Astrocyte (in vitro differentiated cells and primary cell): ENCODE results near the gene EVC. TPM values are rescaled to one million over a fixed set of nuclear protein-coding genes. Genes with fewer than 3 reads are reported as not detected.

Experiments
- DNase-seq: peaks from one replicate; pipeline ENCODE4 v3.0.0-alpha.2; 2010; ENCODE audit warnings: low read depth
- FAIRE-seq: peaks from 2 replicates; lab custom pipeline; 2011; peaks lifted over from hg19 to GRCh38; lab: Jason Lieb, UNC
- H2AFZ ChIP-seq: 2 replicates; pipeline ENCODE4 v1.6.0; 2012; ENCODE audit warnings: low read depth, low read length, inconsistent platforms
- H3K27ac ChIP-seq: 2 replicates; pipeline ENCODE4 v1.5.1; 2011; ENCODE audit warnings: low read depth, low read length, inconsistent platforms
- H3K27me3 ChIP-seq: 2 replicates; pipeline ENCODE4 v1.6.0; 2011; ENCODE audit warnings: low read length, inconsistent platforms; ENCODE audit not compliant: insufficient read depth
- H3K36me3 ChIP-seq: 2 replicates; pipeline ENCODE4 v1.5.1; 2011; ENCODE audit warnings: low read length, inconsistent platforms; ENCODE audit not compliant: insufficient read depth
- H3K4me1 ChIP-seq: 2 replicates; pipeline ENCODE4 v1.5.1; 2011; ENCODE audit warnings: low read length, inconsistent platforms; ENCODE audit not compliant: insufficient read depth
- H3K4me2 ChIP-seq: 2 replicates; pipeline ENCODE4 v1.6.0; 2012; ENCODE audit warnings: low read length, inconsistent platforms
- H3K4me3 ChIP-seq: 2 replicates; pipeline ENCODE4 v1.5.1; 2011; ENCODE audit warnings: low read depth, mild to moderate bottlenecking, low read length, inconsistent platforms; ENCODE audit not compliant: insufficient read depth
- H3K79me2 ChIP-seq: 2 replicates; pipeline ENCODE4 v1.6.0; 2012; ENCODE audit warnings: mild to moderate bottlenecking, low read length, inconsistent platforms; ENCODE audit not compliant: insufficient read depth
- H3K9ac ChIP-seq: 2 replicates; pipeline ENCODE4 v1.6.0; 2012; ENCODE audit warnings: mild to moderate bottlenecking, low read length, inconsistent platforms
- H3K9me3 ChIP-seq: 2 replicates; pipeline ENCODE4 v1.5.1; 2012; ENCODE audit warnings: low read depth, mild to moderate bottlenecking, low read length, inconsistent platforms; ENCODE audit not compliant: insufficient read depth
- H4K20me1 ChIP-seq: 2 replicates; pipeline ENCODE4 v1.6.0; 2012; ENCODE audit warnings: low read length, inconsistent platforms; ENCODE audit not compliant: insufficient read depth
- H3K27ac Mint-ChIP-seq: one replicate; pipeline ENCODE4 v1.8.0; 2021; ENCODE audit warnings: mild to moderate bottlenecking, mixed read lengths; ENCODE audit not compliant: unreplicated experiment
- H3K27me3 Mint-ChIP-seq: one replicate; pipeline ENCODE4 v1.8.0; 2021; ENCODE audit warnings: low read depth, mixed read lengths; ENCODE audit not compliant: unreplicated experiment
- H3K36me3 Mint-ChIP-seq: one replicate; pipeline ENCODE4 v1.8.0; 2021; ENCODE audit warnings: low read depth, mixed read lengths; ENCODE audit not compliant: unreplicated experiment
- H3K4me1 Mint-ChIP-seq: one replicate; pipeline ENCODE4 v1.8.0; 2021; ENCODE audit warnings: low read depth, mixed read lengths; ENCODE audit not compliant: unreplicated experiment
- H3K4me3 Mint-ChIP-seq: one replicate; pipeline ENCODE4 v1.8.0; 2021; ENCODE audit warnings: mild to moderate bottlenecking, moderate library complexity, mixed read lengths; ENCODE audit not compliant: unreplicated experiment
- H3K9me3 Mint-ChIP-seq: one replicate; pipeline ENCODE4 v1.8.0; 2021; ENCODE audit warnings: mild to moderate bottlenecking, mixed read lengths; ENCODE audit not compliant: unreplicated experiment
- CTCF ChIP-seq: IDR thresholded peaks from 2 replicates; pipeline ENCODE4 v1.5.1; 2011; ENCODE audit warnings: low read depth, mild to moderate bottlenecking, inconsistent platforms, low read length, moderate library complexity; ENCODE audit not compliant: insufficient read depth
- EZH2 ChIP-seq: IDR thresholded peaks from 2 replicates; pipeline ENCODE4 v1.6.1; 2012; ENCODE audit warnings: mild to moderate bottlenecking, low read length, inconsistent platforms; ENCODE audit not compliant: insufficient read depth
- total RNA-seq: library from RNA; stranded (reverse); gene quantifications from 2 replicates; pipeline ENCODE4 v1.2.1, GENCODE V29; 2021

The EVC gene
- total RNA-seq, 1 donor from 2014 or later: 23.9 TPM

- H3K4me1 ChIP-seq: peaks cover 69% of the 10 kb centered on the region
- peaks cover 32% of the 10 kb centered on the region for H3K36me3 ChIP-seq
- Mint-ChIP-seq H3K9me3 (no peaks in the 10 kb centered on the region), H3K27me3 (no peaks in the 10 kb centered on the region), H3K4me3 (no peak overlapping the region), H3K4me1 (peaks cover 49% of the 10 kb centered on the region), H3K36me3 (peaks cover 35% of the 10 kb centered on the region), H3K27ac (no peak overlapping the region)
- DNase-seq (no peak), FAIRE-seq (no peak)
- no peak for TF ChIP-seq EZH2
- no peak for TF ChIP-seq CTCF
- H4K20me1 ChIP-seq: no peaks in the 10 kb centered on the region
- no peaks in the 10 kb centered on the region for H3K9me3 ChIP-seq
- H3K79me2 ChIP-seq: peaks cover 6% of the 10 kb centered on the region
- H2AFZ ChIP-seq: no peak overlapping the region
- peak overlapping the region; percentile 73 for H3K9ac ChIP-seq
- no peaks in the 10 kb centered on the region for H3K27me3 ChIP-seq
- H3K4me2 ChIP-seq: peak overlapping the region; percentile 59
- H3K27ac ChIP-seq: peak overlapping the region; percentile 85
- no peak overlapping the region for H3K4me3 ChIP-seq
These were observed 42.4 kb downstream of the EVC start for GRCh38 chr4:5753366-5753765.

- TF ChIP-seq CTCF (no peak), EZH2 (no peak)
- Histone ChIP-seq H3K36me3 (peaks cover 29% of the 10 kb centered on the region), H3K9ac (peak overlapping the region; percentile 73), H3K79me2 (peaks cover 6% of the 10 kb centered on the region), H4K20me1 (no peaks in the 10 kb centered on the region), H3K4me3 (no peak overlapping the region), H3K4me1 (peaks cover 70% of the 10 kb centered on the region), H3K27me3 (no peaks in the 10 kb centered on the region), H3K27ac (peak overlapping the region; percentile 85), H2AFZ (no peak overlapping the region), H3K9me3 (no peaks in the 10 kb centered on the region), H3K4me2 (peak overlapping the region; percentile 59)
- peak; percentile 89 for DNase-seq
- Mint-ChIP-seq H3K9me3 (no peaks in the 10 kb centered on the region), H3K27me3 (no peaks in the 10 kb centered on the region), H3K27ac (peak overlapping the region; percentile 22), H3K4me3 (no peak overlapping the region), H3K4me1 (peaks cover 53% of the 10 kb centered on the region), H3K36me3 (peaks cover 35% of the 10 kb centered on the region)
- FAIRE-seq: peak; percentile 71
These were observed 42.9 kb downstream of the EVC start for GRCh38 chr4:5753766-5754528.

GRCh38 chr4:5754529-5754881 lies 43.5 kb downstream of the EVC start:
- peaks cover 56% of the 10 kb centered on the region for H3K4me1 Mint-ChIP-seq

More at GRCh38 chr4:5754529-5754881, 43.5 kb downstream of the EVC start:
- no peak for DNase-seq
- H3K4me3 Mint-ChIP-seq: no peak overlapping the region
- Histone ChIP-seq H3K4me3 (no peak overlapping the region), H3K9me3 (no peaks in the 10 kb centered on the region), H2AFZ (no peak overlapping the region), H3K36me3 (peaks cover 26% of the 10 kb centered on the region), H3K27ac (peak overlapping the region; percentile 85), H3K79me2 (peaks cover 12% of the 10 kb centered on the region), H3K4me1 (peaks cover 71% of the 10 kb centered on the region), H3K4me2 (no peak overlapping the region), H4K20me1 (no peaks in the 10 kb centered on the region), H3K27me3 (no peaks in the 10 kb centered on the region), H3K9ac (peak overlapping the region; percentile 73)
- FAIRE-seq: no peak
- H3K36me3 Mint-ChIP-seq: peaks cover 33% of the 10 kb centered on the region
- no peaks in the 10 kb centered on the region for H3K9me3 Mint-ChIP-seq
- no peaks in the 10 kb centered on the region for H3K27me3 Mint-ChIP-seq
- no peak overlapping the region for H3K27ac Mint-ChIP-seq
- no peak for TF ChIP-seq EZH2
- TF ChIP-seq CTCF: no peak
